Embryonic facial prominence (tissue), 1 donor: ENCODE measurements around the gene ADAMTS2.

Source experiments
- DNase-seq: peaks from one replicate; pipeline ENCODE4 v3.0.0-alpha.2; 2016; ENCODE audit errors: extremely low spot score

ADAMTS2 gene

DNA sequence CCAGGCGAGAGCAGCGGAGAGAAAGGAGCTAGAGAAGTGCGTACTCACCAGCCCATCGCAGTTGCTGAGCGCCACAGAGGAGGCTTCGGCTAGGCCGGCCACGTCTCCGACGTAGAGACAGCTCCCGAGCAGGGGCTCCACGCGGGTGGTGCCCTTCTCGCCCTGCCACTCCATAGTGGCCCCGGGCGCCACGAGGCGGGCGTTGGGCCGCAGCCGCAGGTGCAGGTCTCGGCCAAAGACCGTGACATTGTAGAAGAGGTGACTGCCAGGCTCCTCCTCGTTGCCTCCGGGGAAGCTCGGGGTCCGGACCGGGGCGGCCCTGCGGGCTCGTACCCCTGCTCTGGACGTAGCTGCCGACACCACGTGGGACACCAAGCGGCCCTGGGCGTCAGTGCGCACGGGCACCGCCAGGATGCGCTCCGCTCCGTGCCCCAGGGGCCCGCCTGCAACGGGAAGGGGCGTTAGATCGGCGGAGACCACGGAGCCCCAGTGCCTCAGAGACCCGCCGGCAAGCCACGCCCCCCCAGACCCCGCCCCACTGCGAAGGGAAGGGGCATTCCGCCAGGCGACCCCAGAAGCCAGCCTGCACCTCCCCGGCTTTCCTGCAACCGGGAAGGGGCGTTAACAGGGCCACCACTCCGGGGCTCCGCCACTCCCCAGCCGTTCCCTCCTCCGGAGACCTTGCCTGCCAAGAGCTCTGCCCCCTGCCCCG is 1.4 kb downstream of the ADAMTS2 start:
- no peak for DNase-seq

DNA sequence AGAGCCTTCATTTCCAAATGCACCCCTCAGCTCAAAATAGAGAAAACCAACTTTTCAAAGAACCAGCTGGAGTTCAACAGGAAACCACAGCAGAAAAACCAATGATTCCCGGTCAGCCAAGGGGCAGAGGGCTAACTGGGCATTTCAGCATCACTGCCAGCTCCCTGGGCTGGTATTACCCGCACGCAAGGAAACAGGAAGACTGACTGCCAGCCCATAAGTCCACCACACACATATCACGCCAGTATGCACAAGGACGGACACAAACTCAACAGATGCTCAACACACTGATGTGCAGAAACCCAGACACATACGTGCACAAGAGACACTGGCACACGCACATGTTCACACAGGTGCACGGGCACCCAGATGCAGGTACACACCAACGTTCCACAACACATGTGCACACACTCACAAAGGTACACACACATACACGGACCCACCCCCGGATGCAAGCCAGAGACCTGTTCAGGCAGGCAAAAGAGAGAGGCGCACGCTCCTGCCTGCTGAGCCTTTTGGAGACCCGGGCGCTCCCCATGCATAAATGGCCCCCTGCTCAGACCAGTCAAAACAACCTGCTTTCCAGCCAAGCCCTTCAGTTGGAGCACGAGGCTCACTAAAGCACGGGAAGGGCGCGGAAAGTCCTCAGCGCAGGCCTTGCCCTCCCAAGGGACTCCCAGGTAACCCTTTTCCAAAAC is 2.1 kb downstream of the ADAMTS2 start:
- DNase-seq: no peak

DNA sequence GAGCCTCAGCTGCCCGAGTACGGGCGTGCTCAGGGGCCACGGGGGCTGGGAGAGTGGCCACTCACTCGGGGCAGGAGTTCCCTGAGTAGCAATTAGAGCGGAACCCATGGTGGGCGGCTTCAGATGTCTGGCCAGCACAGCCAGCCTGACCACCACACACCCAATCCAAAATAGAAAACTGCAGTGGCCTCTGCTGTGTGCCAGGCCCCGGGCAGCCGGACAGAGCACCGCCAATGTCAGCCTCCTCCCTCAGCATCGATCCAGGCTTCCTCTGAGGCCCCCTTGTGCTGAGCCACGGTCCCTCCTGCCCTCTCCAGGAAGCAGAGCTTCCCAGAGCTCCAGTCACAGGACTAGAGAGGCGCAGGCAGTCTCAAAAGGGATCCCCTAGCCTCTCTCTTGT is 2.7 kb downstream of the ADAMTS2 start:
- no peak for DNase-seq

DNA sequence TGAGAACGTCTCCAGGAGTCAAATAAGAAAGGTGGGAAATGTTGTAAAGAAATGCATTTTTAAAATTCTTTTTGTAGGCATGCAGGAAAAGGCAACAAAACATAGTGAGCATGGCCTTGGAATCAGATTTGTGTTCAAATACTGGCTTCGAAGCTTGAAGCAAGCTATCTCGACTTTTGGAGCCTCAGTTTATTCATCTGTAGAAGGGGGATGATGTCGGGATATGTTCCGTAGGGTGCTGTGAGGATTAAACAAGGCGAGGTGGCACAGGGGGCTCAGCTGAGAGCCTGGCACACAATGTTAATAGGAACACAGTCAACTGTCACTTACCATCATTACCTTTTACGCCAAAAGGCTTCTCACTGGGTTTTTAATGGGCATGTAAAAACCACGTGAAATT is 4.8 kb downstream of the ADAMTS2 start:
- no peak for DNase-seq

DNA sequence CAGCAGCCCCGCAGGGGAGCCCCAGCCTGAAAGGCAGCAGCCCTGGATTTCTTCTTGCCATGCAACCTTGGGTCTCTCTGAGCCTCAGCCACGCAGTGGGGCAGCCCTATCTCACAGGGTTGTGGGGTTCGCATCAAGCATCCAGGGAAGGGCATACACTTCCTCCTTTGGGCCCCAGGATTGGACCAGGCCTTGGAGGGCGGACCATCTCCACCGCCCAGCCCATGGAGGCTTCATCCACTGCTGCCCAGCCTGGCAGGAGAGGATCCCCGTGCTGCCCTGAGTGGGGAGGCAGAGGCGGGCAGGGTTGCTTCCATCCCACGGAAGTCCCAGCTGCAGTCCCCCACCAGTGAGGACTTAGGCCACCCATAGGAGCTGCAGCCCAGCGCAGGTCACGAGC is 5.3 kb downstream of the ADAMTS2 start:
- DNase-seq: no peak

DNA sequence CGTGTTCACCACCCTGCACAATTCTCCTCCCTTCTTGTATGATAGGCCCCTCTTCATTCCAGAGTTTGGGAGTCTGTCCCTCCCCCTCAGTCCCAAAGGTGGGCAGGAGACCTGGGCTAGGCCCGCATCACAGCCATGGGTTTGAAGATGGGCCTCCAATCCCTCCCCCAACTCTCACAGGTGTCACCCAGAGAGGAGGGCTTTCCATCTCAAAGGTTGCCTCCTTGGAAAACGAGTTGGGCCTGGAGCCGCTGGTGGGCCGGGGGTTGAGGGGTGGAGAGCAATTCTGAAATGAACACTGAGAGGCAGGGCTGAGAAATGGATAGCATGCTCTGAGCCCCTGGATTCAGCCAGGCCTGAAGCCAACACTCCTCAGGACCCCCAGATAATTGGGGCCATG is 6.2 kb downstream of the ADAMTS2 start:
- no peak for DNase-seq

DNA sequence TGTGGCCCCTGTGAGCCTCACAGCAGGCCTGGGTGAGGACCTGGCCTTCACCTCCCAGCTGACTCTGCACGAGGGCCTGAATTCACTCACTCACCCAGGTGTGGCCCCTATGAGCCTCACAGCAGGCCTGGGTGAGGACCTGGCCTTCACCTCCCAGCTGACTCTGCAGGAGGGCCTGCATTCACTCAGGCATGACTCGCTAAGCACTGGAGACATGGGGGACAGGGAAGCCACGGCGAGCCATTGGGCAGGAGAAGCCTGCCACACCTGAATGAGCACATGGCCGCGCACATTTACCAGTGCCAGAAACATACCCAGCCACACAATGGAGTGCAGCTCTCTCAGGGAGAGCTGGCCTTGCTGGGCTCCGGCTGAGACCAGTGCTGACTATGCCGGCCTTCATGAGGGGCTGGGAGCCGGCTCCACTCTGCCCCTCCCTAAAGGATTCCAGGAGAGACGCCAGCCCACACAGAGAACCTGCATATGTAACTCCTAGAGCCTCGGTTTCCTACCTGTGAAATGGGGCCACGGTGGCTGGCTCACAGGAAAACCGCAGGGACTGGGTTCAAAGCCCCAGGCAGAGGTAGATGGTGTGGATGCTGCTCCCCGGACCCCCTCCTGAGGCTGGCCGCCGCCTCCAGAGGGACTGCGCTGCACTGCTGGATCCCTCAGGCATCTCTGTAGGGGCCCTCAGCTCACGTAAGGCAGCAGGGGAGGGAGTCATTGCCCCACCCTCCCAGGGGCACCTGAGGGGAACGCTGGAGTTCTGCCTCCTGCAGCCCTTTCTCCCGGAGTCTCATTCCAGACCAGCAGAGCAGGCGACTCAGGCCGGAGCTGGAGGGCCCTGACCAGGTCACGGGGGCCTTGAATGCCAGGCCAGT is 7.2 kb downstream of the ADAMTS2 start:
- no peak for DNase-seq

DNA sequence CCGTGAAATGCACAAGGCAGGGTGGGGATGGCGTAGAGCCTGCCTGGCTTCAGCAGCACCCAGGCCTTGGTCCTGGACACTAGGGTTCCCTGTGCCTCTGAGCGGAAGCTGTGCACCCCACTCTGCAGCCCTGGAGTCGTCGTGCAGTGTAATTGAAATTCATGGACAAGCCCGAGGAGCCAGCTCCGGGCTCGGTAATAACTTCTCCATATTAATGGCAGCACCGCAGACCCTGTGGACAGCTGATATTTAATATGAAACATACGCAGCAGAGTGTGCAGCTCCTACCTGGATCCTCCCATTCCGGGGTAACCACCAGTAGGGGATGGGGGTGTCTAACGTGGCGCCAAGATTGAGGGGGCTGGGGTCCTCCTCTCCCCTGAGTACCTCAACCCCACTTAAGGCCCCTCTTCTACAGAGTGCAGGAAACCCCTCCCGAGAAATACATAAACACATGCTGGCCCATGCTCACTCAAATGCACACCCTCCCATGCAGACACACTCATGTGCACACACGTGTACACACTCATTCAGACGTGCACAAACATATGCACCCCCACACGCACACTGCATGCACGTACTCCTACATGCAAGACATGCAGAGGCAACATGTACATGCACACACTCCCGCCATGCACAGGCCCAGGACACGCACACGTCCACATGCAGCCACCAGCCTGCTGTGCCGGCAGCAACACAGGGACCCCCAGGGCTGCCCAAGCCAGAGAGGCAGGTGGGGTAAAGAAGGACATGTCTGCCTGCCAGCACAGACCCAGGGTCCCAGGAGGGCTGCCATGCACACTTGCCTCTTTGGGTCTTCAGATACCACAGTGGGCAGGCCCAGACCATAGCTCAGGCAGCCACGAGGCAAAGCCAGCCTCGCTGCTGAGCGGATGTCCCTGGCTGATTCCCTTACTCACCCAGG is 8.1 kb downstream of the ADAMTS2 start:
- DNase-seq: no peak

DNA sequence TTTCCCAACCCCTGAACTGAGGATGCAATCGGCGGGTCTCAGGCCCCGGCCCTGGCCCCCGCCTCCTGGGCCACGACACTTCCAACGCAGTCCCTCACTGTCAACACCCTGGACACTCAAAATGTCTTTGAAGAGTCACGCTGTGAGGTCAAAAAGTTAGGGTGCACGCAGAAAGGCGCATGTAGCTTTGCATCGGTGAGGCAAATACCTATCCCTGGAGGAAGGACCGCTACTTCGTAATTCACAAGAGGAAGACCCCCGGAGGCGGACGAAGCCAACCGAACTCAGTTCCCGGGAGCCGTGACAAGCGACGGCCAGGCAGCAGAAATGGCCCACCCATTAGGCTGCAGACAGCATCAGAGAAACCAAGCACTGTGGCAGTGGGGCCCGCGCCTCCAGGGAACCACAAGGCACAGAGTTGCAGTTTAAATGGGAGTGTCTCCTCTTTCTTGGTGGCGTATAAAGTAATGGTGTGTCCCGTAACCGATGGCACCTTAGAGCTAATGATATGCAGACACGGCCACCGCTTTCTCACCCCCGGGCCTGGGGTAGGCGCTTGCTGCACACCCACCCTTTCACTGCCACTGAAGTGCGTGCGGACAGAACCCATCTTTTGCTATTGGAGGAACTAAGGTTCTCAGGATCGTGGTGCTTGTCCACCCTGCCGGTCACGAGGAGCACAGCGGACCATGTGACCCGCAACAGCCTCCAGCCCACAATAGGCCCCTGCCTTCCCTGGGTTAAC is 9.0 kb downstream of the ADAMTS2 start:
- no peak for DNase-seq

DNA sequence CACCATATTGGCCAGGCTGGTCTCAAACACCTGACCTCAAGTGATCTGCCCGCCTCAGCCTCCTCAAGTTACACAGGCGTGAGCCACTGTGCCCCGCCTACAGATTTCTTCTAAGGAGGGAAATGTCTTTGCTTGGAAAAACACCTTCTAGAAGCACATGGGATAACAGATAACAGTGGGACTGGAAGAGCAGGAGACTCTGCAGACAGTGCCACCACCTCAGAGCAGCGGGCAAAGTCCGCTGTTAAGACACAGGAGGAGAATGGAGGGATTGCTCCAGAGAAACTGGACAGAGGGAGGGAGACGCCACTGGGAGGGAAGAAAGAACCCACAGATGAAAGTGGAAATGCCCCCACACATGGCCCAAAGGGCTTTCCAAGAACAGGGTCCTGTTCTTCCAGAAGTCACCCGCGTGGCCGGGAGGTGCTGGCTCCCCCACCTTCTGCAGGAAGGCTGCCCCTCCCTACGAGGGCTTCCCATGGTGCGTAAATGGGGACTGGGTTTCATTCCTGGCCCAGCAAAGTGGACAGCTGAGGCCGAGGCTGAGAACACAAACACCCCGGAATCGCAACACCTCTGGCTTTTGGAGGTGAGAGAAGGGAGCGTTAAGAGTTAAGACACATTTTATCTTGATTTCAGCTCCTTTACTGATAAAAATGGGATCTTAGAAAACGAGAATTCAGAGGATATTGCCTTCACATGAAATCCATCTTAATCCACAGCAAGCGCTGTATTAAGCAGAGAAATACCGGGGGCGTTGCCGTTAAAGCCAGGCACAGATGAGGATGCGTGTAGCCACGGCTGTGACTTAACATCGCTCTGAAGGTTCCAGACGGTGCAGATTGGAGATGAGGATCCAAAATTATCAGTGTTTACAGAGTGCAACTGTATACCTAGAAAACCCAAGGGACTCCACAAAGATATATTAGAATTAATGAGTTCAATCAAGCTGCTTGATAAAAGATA is 11.2 kb downstream of the ADAMTS2 start:
- no peak for DNase-seq

DNA sequence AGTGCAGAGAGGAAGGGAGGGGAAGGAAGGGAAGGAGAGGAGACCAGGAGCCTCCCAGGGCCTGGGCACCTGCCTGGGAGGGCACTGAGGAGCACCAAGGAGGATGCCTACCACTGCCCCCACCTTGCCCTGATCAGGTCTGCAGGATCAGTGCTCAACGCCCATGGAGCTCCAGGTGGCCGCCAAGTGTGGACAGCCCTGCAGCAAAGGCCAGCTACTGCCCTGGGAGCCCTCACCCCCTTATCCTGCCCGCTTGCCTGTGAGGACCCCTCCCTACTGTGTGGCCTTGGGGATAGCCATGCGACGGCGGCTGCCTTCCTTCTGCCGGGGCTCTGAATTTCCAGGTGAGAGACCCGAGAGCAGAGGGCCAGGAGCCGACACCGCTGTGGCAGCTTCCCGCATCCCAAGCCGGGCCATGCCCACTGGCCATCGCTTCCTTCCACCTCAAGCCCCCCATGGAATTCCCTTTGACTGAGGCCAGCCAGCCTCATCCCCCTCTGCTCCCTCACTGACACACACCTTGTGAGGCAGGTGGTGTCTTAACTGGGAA is 12.4 kb downstream of the ADAMTS2 start:
- no peak for DNase-seq

DNA sequence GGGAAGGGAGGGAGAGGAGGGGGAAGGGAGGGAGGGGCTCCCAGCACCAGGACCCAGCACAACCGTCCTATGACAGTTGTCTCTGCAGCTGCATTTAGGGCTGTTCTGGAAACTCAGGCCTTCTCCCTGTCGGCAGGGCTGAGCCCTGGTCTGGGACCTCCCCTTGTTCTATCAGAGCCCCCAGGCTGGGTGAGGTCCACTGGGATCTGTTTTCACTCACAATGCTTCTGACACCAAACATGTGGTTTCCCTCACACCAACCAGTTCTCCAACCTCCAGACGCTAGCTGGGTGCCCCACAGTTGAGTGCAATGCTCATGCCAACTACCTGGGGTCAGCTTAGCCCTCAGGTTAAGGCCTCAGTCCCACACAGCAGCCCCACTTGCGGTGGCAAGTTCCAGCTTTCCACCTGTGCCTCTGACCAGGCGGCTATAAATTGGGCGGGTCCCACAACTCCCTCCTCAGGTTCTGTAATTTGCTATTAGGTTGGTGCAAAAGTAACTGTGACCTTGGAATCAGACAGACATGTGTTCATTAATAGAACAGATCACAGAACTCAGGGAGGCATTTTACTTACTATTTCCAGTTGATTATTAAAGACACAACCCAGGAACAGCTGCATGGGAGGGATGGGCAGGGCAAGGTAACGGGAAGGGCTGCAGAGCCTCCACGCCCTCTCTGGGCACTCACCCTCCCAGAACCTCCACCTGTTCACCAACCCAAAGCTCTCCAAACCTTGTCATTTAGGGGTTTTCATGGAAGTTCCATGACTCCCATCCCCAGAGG is 13.5 kb downstream of the ADAMTS2 start:
- no peak for DNase-seq

DNA sequence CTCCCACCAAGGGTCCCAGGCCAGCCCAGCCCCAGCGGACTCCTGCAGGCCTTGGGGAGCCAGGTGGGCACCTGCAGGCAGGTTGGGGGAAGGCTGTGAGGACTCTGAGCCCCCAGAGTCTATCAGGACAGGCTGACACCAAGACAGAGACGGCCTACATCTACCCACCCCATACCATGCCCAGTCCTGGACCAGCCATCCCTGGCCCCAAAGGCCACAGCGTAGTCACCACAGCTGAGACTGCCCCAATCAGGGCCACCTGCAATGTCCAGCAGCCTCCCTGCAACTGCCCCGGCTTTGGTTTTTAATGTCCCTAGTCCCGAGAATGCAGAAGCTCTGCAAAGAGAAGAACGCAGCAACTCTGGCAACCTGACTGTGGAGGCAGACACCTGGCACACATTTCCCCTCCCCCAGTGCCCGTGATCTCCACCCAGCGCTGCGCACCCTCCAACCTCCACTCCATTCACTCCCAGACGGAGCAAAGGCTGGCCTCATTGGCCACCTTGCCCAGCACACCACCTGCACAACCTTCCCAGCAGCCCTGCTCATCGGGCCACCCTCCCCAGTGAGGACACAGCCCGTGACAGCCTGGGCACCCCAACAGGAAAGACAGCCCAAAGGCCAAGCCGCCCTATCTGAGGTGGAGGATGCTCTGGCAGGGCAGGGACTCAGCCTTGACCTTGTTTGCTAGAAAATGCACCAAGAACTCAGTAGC is 14.9 kb downstream of the ADAMTS2 start:
- DNase-seq: no peak

DNA sequence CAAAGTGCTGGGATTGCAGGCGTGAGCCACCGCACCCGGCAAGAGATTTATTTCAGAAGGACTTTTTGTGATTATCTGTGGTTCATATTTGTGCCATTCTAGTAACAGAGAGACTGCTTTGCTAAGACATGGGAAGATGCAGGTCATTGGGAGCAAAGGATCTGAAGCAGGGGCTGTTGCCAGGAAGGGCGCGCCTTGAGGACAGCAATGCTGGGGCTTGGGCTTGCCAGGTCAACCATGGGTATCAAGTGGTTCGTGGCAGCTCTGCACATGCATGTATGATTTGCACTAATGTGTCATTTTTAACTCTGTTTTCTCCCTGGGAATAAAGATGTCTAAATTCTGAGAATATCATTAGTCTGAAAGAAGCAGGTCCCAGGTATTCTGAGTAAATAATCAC is 17.0 kb downstream of the ADAMTS2 start:
- no peak for DNase-seq

DNA sequence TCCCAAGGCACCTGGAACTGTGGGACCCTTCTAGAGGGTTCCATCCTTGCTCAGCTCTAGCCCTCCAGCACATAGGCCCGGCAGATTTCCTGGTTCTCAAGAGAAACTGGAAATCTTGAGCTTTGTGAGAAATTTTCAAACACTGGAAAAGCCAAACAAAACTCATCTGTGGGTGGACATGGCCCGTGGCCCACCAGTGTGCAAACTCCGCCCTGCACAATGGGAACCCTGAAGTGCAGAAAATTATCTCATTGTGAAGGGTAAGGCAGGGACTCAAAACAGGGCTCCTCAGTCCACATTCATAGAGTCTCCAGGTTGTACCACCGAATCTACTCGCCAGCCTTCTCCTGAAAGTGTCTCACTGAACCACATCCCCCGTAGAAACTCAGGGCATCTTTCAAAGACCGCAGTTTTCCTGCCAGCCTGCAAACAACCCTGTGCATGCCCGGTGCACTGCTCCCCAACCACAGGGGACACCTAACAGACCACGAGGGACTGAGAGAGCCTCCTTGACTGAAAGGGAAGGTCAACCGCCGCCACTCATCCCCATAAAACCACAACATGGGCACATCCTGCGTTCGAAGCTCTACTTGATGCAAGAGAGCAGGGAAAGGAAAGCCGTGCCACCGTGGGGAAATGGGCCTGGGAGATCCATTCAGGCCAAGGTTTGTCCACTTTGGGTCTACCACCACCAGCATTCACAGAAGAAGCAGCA is 18.1 kb downstream of the ADAMTS2 start:
- DNase-seq: no peak

DNA sequence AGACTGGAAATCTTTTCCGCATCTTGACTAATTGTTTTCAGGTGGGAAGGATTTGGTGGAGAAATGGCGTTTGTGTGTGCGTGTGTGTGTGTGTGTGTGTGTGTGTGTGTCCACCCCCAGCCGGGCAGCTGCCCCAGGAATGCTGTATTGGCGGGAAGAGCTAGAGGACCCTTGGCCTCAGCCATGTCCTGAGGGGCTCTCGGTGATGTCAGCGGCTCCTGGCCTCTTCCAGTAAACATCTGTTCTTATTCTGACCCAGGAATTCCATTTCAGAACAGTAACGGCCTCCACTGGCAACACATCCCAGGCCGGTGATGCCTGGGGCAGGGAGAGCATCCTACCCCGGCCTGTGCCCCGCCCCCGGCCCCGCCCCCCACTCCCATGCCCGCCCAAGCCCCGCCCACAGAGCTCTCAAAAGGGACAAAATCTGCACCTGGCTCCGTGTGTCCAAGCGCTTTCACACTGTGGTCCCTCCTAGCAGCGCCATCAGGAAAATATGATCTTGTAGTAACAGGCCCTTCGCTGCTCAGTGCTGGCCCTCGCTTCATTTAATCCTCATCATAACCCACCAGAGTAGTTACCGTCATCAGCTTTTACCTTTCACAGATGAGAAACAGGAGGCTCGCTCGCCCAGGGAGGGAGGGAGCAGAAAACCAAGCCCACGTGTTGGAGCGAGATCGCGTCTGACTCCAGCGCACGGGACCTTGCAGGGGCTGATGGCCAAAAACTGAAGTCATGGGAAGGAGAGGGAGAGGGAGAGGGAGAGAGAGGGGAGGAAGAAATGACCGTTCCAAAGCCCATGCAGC is 18.9 kb downstream of the ADAMTS2 start:
- peak; percentile 53 for DNase-seq
